Hepatocyte (in vitro differentiated cells): ENCODE measurements around the gene VSIG10L2.

Source experiments
- CTCF ChIP-seq: fragments of 200-600 bp; sonication (generic); IDR thresholded peaks from 2 replicates; pipeline ENCODE4 v1.5.1; 2016; ENCODE audit warnings: antibody characterized with exemption, mild to moderate bottlenecking; ENCODE audit not compliant: poor library complexity
- EZH2phosphoT487 ChIP-seq: fragments of 200-600 bp; sonication (generic); IDR thresholded peaks from one replicate; pipeline ENCODE4 v1.6.1; 2018; ENCODE audit warnings: antibody characterized with exemption, mild to moderate bottlenecking, low read depth, moderate library complexity; ENCODE audit not compliant: unreplicated experiment, severe bottlenecking

- no peak for TF ChIP-seq CTCF
- no peak for TF ChIP-seq EZH2phosphoT487
Observed at GRCh38 chr11:125974284-125974683, 28.4 kb downstream of the VSIG10L2 start.
